K562 (cell line): ENCODE measurements around the gene ACTR1B. TPM values are rescaled to one million over a fixed set of nuclear protein-coding genes. Genes with fewer than 3 reads are reported as not detected.

Source experiments
- ATAC-seq: fragments of 200-7000 bp; cut with Tn5 transposase; 3 replicates; pipeline ENCODE4 v1.9.1; 2020; ENCODE audit warnings: moderate library complexity
- BruUV-seq: library from RNA; stranded (reverse); fragments of 400-500 nt; replicated peaks from 2 replicates; lab custom pipeline; 2021; lab: Mats Ljungman, UMichigan
- CTCF ChIA-PET: fragments of 300-600 bp; formaldehyde crosslinking; extraction: SDS; loops from one replicate; lab custom pipeline; 2021; ENCODE audit warnings: low intra/inter-chr PET ratio; lab: Yijun Ruan, JAX
- POLR2A ChIA-PET: fragments of 300-600, 350-650 bp; sonication (Branson Sonifier 250); formaldehyde crosslinking; extraction: SDS; loops from one replicate; lab custom pipeline; 2021; ENCODE audit warnings: antibody characterized with exemption, inconsistent platforms; lab: Yijun Ruan, JAX
- DNase-seq, 4 experiments: peaks; one replicate each; pipeline versions ENCODE4 v3.0.0 to v3.0.0-alpha.2; 2011 to 2018; ENCODE audit warnings: low spot score in 3 of 4, mixed read lengths in 3 of 4; ENCODE audit errors: extremely low read depth in 1 of 4
- FAIRE-seq: peaks from 2 replicates; lab custom pipeline; 2011; peaks lifted over from hg19 to GRCh38; lab: Jason Lieb, UNC
- H2AFZ ChIP-seq: 2 replicates; pipeline ENCODE4 v1.6.0; 2011; ENCODE audit warnings: low read depth, low read length, control low read depth, inconsistent platforms
- H3K27ac ChIP-seq: fragments of 200-600 bp; 3 replicates; pipeline ENCODE4 v1.8.0; 2011; ENCODE audit warnings: low read depth, mild to moderate bottlenecking, control low read depth, inconsistent platforms, low read length, moderate library complexity, mixed read lengths; ENCODE audit errors: extremely low read depth
- H3K27me3 ChIP-seq, 2 experiments: fragments of 300-600 bp in 1 of 2; 2 replicates in 1 of 2; 3 replicates in 1 of 2; pipeline versions ENCODE4 v1.6.0 to v1.8.0; 2011; ENCODE audit warnings: inconsistent platforms in 2 of 2, low read length in 2 of 2, mild to moderate bottlenecking in 1 of 2, mixed read lengths in 1 of 2, moderate library complexity in 1 of 2; ENCODE audit not compliant: control insufficient read depth in 2 of 2, insufficient read depth in 2 of 2
- H3K36me3 ChIP-seq: fragments of 300-600 bp; 3 replicates; pipeline ENCODE4 v1.8.0; 2011; ENCODE audit warnings: mild to moderate bottlenecking, low read length, inconsistent platforms; ENCODE audit not compliant: control insufficient read depth, insufficient read depth
- H3K4me1 ChIP-seq, 2 experiments: fragments of 200-600 bp in 1 of 2; replicated peaks in 1 of 2; 2 replicates in 1 of 2; 3 replicates in 1 of 2; pipeline versions ENCODE4 v1.5.1 to v1.8.0; 2011; ENCODE audit warnings: inconsistent platforms in 2 of 2, low read length in 2 of 2, mild to moderate bottlenecking in 1 of 2, mixed read lengths in 1 of 2, moderate library complexity in 1 of 2; ENCODE audit not compliant: control insufficient read depth in 2 of 2, insufficient read depth in 2 of 2
- H3K4me2 ChIP-seq: 2 replicates; pipeline ENCODE4 v1.6.1; 2011; ENCODE audit warnings: low read length, control low read depth, inconsistent platforms, mixed read lengths; ENCODE audit not compliant: insufficient read depth
- H3K4me3 ChIP-seq: fragments of 200-600 bp; sonication (generic), shearing (Covaris generic); 2 replicates; pipeline ENCODE4 v1.5.1; 2016; ENCODE audit warnings: control low read depth, inconsistent platforms
- H3K79me2 ChIP-seq: fragments of 200-600 bp; 3 replicates; pipeline ENCODE4 v1.8.0; 2011; ENCODE audit warnings: low read length, inconsistent platforms; ENCODE audit not compliant: control insufficient read depth, insufficient read depth
- H3K9ac ChIP-seq, 2 experiments: 2 replicates each; pipeline versions ENCODE4 v1.6.0 to v1.6.1; 2011; ENCODE audit warnings: low read depth in 2 of 2, low read length in 2 of 2, control low read depth in 1 of 2, inconsistent platforms in 1 of 2, mild to moderate bottlenecking in 1 of 2, mixed read lengths in 1 of 2; ENCODE audit not compliant: insufficient read depth in 1 of 2
- H3K9me1 ChIP-seq: one replicate; pipeline ENCODE4 v1.6.0; 2011; ENCODE audit warnings: inconsistent platforms, mild to moderate bottlenecking, low read length, moderate library complexity; ENCODE audit not compliant: control insufficient read depth, insufficient read depth
- H3K9me3 ChIP-seq: replicated peaks from 2 replicates; pipeline ENCODE4 v1.5.1; 2011; ENCODE audit warnings: low read depth, low read length, inconsistent platforms; ENCODE audit not compliant: control insufficient read depth, insufficient read depth
- H4K20me1 ChIP-seq: replicated peaks from 2 replicates; pipeline ENCODE4 v1.6.1; 2011; ENCODE audit warnings: low read length, inconsistent platforms, mixed read lengths; ENCODE audit not compliant: control insufficient read depth, insufficient read depth
- ARID1B ChIP-seq: fragments of 450-650 bp; IDR thresholded peaks from 2 replicates; pipeline ENCODE4 v1.6.1; 2016; ENCODE audit warnings: antibody characterized with exemption, mild to moderate bottlenecking, inconsistent platforms
- CAMTA2 ChIP-seq: fragments of 250-450 bp; sonication (Bioruptor Pico); conservative IDR thresholded peaks from 2 replicates; pipeline ENCODE4 v1.5.1; 2022
- EP300 ChIP-seq: IDR thresholded peaks from 2 replicates; pipeline ENCODE4 v1.6.1; 2012; ENCODE audit warnings: low read length, improper control_type of control experiment
- KDM1A ChIP-seq, 2 experiments: fragments of 450-650 bp; IDR thresholded peaks; 2 replicates each; pipeline ENCODE4 v1.6.1; 2016; ENCODE audit warnings: mild to moderate bottlenecking in 2 of 2
- TRIM28 ChIP-seq: fragments of 450-650 bp; IDR thresholded peaks from 2 replicates; pipeline ENCODE4 v1.6.1; 2017
- ZNF444 ChIP-seq: fragments of 250-450 bp; sonication (Bioruptor Pico); IDR thresholded peaks from 2 replicates; pipeline ENCODE4 v1.4.0; 2020; ENCODE audit warnings: mild to moderate bottlenecking, moderate library complexity
- WGBS: fragments of 100-300 bp; shearing (Covaris generic); methylation state at CpG from one replicate; pipeline ENCODE4 v1.1.6; 2016; ENCODE audit warnings: low coverage, mixed read lengths; ENCODE audit not compliant: insufficient coverage; ENCODE audit errors: missing lambda C conversion rate; 5-methylcytosine and 5-hydroxymethylcytosine counted together
- in situ Hi-C: fragments of 300-500 bp; cut with MboI; formaldehyde crosslinking; loops from 4 replicates; pipeline ENCODE4 v1.15.0; 2018; ENCODE audit warnings: inconsistent platforms, mixed read lengths
- intact Hi-C: fragments of 100-400 bp; cut with micrococcal nuclease; formaldehyde crosslinking; loops from 2 replicates; pipeline ENCODE4 v1.14.2; 2022
- polyA plus RNA-seq, 8 experiments: library from polyadenylated mRNA; depleted of rRNA in 4 of 8; stranded (reverse) in 5 of 8; unstranded in 3 of 8; fragments of >200 nt; fragmentation: Nextera tagmentation in 2 of 8; fragmentation: Illumina TruSeq in 1 of 8; extraction: Ambion mirVana in 2 of 8; extraction: Trizol in 1 of 8; gene quantifications; 2 replicates each; pipeline versions ENCODE4 v1.2.1 to v1.2.3, GENCODE V29; 2011 to 2014; ENCODE audit warnings: inconsistent platforms in 1 of 8, missing spikeins in 1 of 8
- total RNA-seq, 7 experiments: library from RNA; depleted of rRNA in 6 of 7; stranded (reverse); fragments of >200 nt in 6 of 7; fragmentation: Illumina TruSeq in 2 of 7; extraction: Trizol in 2 of 7; gene quantifications; 2 replicates each; pipeline versions ENCODE4 v1.2.1 to v1.2.3, GENCODE V29; 2011 to 2021; ENCODE audit warnings: low replicate concordance in 1 of 7
- TF ChIP-seq, protein P1 (sequence below): IDR thresholded peaks from 2 replicates; pipeline ENCODE4 v1.6.1; 2011; ENCODE audit warnings: borderline replicate concordance, low read depth, mild to moderate bottlenecking, moderate library complexity, low read length; ENCODE audit not compliant: insufficient read depth, poor library complexity, severe bottlenecking
- TF ChIP-seq, protein P2 (sequence below): sonication (generic); IDR thresholded peaks from 2 replicates; pipeline ENCODE4 v1.6.1; 2016

Gene ACTR1B
- total and polyA plus RNA-seq, 9 of the 15 experiments (the other 6 are each of a cell fraction or from before 2014, with no cell fraction given): 0.49 to 42.3 (median 22.5) TPM

DNA sequence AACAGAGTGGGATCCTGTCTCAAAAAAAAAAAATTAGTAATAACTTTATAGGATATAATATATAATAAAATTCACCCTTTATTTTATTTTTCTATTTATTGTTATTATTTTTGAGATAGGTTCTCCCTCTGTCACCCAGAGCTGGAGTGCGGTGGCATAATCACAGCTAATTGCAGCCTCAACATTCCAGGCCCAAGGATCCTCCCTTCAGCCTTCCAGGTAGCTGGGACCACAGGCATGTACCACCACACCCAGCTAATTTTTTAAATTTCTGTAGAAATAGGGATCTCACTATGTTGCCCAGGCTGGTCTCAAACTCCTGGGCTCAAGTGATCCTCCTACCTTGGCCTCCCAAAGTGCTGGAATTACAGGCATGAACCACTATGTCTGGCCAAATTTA is 6.6 kb upstream of the ACTR1B start (continued):
- TF ChIP-seq, protein P1, sequence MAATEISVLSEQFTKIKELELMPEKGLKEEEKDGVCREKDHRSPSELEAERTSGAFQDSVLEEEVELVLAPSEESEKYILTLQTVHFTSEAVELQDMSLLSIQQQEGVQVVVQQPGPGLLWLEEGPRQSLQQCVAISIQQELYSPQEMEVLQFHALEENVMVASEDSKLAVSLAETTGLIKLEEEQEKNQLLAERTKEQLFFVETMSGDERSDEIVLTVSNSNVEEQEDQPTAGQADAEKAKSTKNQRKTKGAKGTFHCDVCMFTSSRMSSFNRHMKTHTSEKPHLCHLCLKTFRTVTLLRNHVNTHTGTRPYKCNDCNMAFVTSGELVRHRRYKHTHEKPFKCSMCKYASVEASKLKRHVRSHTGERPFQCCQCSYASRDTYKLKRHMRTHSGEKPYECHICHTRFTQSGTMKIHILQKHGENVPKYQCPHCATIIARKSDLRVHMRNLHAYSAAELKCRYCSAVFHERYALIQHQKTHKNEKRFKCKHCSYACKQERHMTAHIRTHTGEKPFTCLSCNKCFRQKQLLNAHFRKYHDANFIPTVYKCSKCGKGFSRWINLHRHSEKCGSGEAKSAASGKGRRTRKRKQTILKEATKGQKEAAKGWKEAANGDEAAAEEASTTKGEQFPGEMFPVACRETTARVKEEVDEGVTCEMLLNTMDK: no peak
- TF ChIP-seq CAMTA2 (CRISPR knock-in tag): no peak
- TF ChIP-seq, all 486 proteins: peak for 0

DNA sequence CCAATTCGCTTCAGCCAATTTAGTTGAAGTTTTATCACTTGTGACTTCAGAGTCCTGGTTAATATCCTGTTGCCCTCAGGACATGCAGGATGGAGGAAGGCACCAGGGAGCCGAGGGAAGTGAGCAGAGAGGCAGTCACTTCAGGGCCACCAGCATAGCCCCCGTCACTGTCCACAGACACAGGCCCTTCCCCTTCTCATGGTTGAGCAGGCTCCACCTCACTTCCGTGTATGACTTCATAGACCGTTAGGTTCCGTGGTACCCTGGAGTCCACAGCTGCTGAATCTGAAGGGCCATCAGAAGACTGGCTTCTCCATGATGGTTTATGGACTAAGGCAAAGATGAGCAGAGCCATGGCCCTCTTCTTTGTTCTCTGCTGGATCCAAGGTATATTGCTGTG is 5.6 kb upstream of the ACTR1B start, which contains the start of gene C2orf92:
C2orf92 (plus strand) TSS at position 266 of the 400 bp plus-strand sequence; CDS start at position 342, 76 bp downstream.
- H3K9me3 ChIP-seq: no peaks in the 10 kb centered on the region
- H3K4me3 ChIP-seq: no peak within 1 kb of the TSS
- no peak within 1 kb of the TSS for H3K27ac ChIP-seq
- FAIRE-seq: no peak
- in situ Hi-C loops: no loop called here
- TF ChIP-seq KDM1A (IDR thresholded peaks at IDR 0.05): no peak
- no peak for TF ChIP-seq ZNF444 (CRISPR knock-in tag)
- TF ChIP-seq EP300: no peak
- TF ChIP-seq, protein P2, sequence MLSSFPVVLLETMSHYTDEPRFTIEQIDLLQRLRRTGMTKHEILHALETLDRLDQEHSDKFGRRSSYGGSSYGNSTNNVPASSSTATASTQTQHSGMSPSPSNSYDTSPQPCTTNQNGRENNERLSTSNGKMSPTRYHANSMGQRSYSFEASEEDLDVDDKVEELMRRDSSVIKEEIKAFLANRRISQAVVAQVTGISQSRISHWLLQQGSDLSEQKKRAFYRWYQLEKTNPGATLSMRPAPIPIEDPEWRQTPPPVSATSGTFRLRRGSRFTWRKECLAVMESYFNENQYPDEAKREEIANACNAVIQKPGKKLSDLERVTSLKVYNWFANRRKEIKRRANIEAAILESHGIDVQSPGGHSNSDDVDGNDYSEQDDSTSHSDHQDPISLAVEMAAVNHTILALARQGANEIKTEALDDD: no peak
- no peak for TF ChIP-seq ARID1B
- TF ChIP-seq TRIM28: no peak
- peaks cover 11 to 24% of the 10 kb centered on the region in 2 experiments for H3K4me1 ChIP-seq
- intact Hi-C loops: no loop called here
- no peaks in the 10 kb centered on the region for H3K36me3 ChIP-seq
- H4K20me1 ChIP-seq: no peaks in the 10 kb centered on the region
- POLR2A ChIA-PET: interaction anchor here (1.3 kb wide), 1 partner anchor 15 kb away, joined by 4 read pairs; no protein-coding TSS in a partner anchor
- ATAC-seq: no peak
- peaks cover 7% of the 10 kb centered on the region; the same call in 2 of the 3 replicates for H3K79me2 ChIP-seq
- no peak for DNase-seq
- no TSS peak for BruUV-seq
- H2AFZ ChIP-seq: no peak within 1 kb of the TSS
- no peak within 1 kb of the TSS for H3K9ac ChIP-seq
- no peaks in the 10 kb centered on the region for H3K27me3 ChIP-seq
- whole genome bisulfite sequencing: 75% methylated on average over 6 of the region's 6 CpGs
- CTCF ChIA-PET: no interaction called here
- no peak within 1 kb of the TSS for H3K4me2 ChIP-seq
- H3K9me1 ChIP-seq: no peaks in the 10 kb centered on the region
